ENCODE measurements around the gene VWA3A. TPM values are rescaled to one million over a fixed set of nuclear protein-coding genes. Genes with fewer than 3 reads are reported as not detected.
A peak's percentile ranks its signal among the peaks of the same experiment; 100 is the strongest.

Gene VWA3A
- total and polyA plus RNA-seq, 9 donors: 0.15 to 46.2 (median 1.3) TPM

GRCh38 chr16:22198547-22199293 lies 106.4 kb downstream of the VWA3A start:
- Histone ChIP-seq H3K4me1 (ENCODE audit: insufficient read depth) (peaks cover 3% of the 10 kb centered on the region), H3K27ac (peak overlapping the region in 1 of 2 donors; percentile 39), H3K27me3 (no peaks in the 10 kb centered on the region), H3K36me3 (no peaks in the 10 kb centered on the region), H3K4me3 (no peak overlapping the region), H3K9me3 (no peaks in the 10 kb centered on the region)
- intact Hi-C loops (cut with DNase I): loop anchor here in 2 of 4 donors (5.0 kb wide), 1 partner anchor 99 kb away; the partner anchor contains the start of gene POLR3E (in 2 of the 2)
- WGBS, 3 donors: 65 to 74% (median 66%) methylated on average over 7 of the region's 7 CpGs
- no peak for TF ChIP-seq CTCF (IDR thresholded peaks at IDR 0.05)
- DNase-seq: no peak

GRCh38 chr16:22202261-22202637 lies 109.9 kb downstream of the VWA3A start:
- Histone ChIP-seq H3K27me3 (no peaks in the 10 kb centered on the region), H3K27ac (no peak overlapping the region), H3K4me3 (no peak overlapping the region), H3K9me3 (no peaks in the 10 kb centered on the region), H3K36me3 (no peaks in the 10 kb centered on the region), H3K4me1 (ENCODE audit: insufficient read depth) (peaks cover 3% of the 10 kb centered on the region)
- no peak for TF ChIP-seq POLR2A (IDR thresholded peaks at IDR 0.05)
- TF ChIP-seq CTCF (IDR thresholded peaks at IDR 0.05): no peak
- TF ChIP-seq EP300 (IDR thresholded peaks at IDR 0.05): no peak
- 88 to 94% (median 92%) methylated on average over 6 of the region's 6 CpGs for WGBS, 3 donors
- intact Hi-C loops (cut with DNase I): no loop called here
- DNase-seq: no peak

- TF ChIP-seq CTCF (IDR thresholded peaks at IDR 0.05): no peak
- TF ChIP-seq POLR2A (IDR thresholded peaks at IDR 0.05): no peak
- TF ChIP-seq EP300 (IDR thresholded peaks at IDR 0.05): no peak
- intact Hi-C loops (cut with DNase I): no loop called here
- Histone ChIP-seq H3K27me3 (no peaks in the 10 kb centered on the region), H3K4me1 (ENCODE audit: insufficient read depth) (peaks cover 9% of the 10 kb centered on the region), H3K4me3 (no peak overlapping the region), H3K36me3 (no peaks in the 10 kb centered on the region), H3K27ac (no peak overlapping the region), H3K9me3 (no peaks in the 10 kb centered on the region)
- no peak for DNase-seq
- WGBS, 3 donors: 75 to 80% (median 77%) methylated on average over 5 of the region's 5 CpGs
These were observed 110.8 kb downstream of the VWA3A start for GRCh38 chr16:22203091-22203490.

GRCh38 chr16:22204091-22204655 lies 111.8 kb downstream of the VWA3A start:
- WGBS, 3 donors: 98% methylated on average over 2 of the region's 2 CpGs
- no peak for DNase-seq
- Histone ChIP-seq H3K27me3 (no peaks in the 10 kb centered on the region), H3K4me1 (ENCODE audit: insufficient read depth) (peaks cover 9% of the 10 kb centered on the region), H3K27ac (no peak overlapping the region), H3K9me3 (no peaks in the 10 kb centered on the region), H3K36me3 (no peaks in the 10 kb centered on the region), H3K4me3 (no peak overlapping the region)
- no peak for TF ChIP-seq CTCF (IDR thresholded peaks at IDR 0.05)
- TF ChIP-seq EP300 (IDR thresholded peaks at IDR 0.05): no peak
- no peak for TF ChIP-seq POLR2A (IDR thresholded peaks at IDR 0.05)
- intact Hi-C loops (cut with DNase I): no loop called here
